ENCODE results near the gene KIRREL3.

- no peak for TF ChIP-seq CTCF (IDR thresholded peaks at IDR 0.05; ENCODE audit: extremely low read depth in 1 of 2, insufficient read depth in 1 of 2, low read depth in 1 of 2, low read length in 2 of 2)
- no peak for TF ChIP-seq EZH2 (IDR thresholded peaks at IDR 0.05; ENCODE audit: borderline replicate concordance, low read depth, low read length, severe bottlenecking)
These were observed 587.1 kb downstream of the KIRREL3 start for GRCh38 chr11:126413426-126413825.

Data from endothelial cell of umbilical vein (primary cell).